ENCODE results near the gene TYMP. TPM values are rescaled to one million over a fixed set of nuclear protein-coding genes. Genes with fewer than 3 reads are reported as not detected.

TYMP gene
- total RNA-seq, 1 donor from 2014 or later: 3.3 TPM

DNA sequence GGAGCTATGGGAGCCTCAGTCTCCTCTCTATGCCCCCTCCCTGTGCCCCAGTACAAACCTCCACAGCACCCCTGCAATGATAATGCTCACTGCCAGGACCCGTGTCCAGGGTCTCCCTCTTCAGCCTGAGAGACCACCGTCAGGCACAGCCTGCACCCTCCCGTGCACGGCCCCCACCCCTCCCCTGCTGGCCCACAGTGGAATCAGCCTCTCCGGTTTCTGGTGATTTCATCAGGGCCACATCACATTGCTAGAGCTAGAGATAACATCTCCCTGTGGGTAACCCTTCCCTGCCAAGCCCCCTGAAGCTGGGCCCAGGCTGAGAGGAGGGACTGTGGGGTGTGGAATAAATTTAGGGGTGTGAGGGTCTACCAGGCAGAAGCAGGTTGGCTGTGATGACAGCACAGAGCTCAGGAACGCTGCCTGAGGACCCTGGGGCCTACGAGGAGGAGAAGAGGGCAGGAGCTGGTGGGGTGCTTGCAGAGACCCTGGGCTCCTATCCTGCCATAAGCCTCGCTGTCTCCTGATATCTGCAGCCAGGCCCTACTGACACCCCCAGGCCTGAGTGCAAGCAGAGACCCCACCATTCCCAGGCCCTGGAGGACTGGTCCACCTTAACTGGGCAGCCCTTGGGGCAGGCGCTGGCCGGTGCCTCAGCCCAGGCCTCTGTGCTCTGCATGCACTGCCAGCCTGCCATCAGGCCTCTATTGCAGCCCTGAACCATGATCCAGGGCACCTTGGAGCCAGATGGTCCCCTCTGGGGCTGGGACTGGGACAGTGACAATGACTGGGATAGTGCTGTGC, 15.9 kb upstream of the TYMP start, which contains the start of gene KLHDC7B:
TSS of gene KLHDC7B (plus strand) at position 378 of the 804 bp plus-strand sequence. CDS start at position 723, 345 bp downstream.
- H3K4me3 ChIP-seq (ENCODE audit: insufficient read depth, low read depth, low read length): no peak within 1 kb of the TSS
- DNase-seq (ENCODE audit: low read depth): no peak
- H3K79me2 ChIP-seq (ENCODE audit: insufficient read depth, low read length): no peaks in the 10 kb centered on the region
- H3K27ac Mint-ChIP-seq (ENCODE audit: unreplicated experiment): peak within 1 kb of the TSS; percentile 81
- TF ChIP-seq EZH2 (IDR thresholded peaks at IDR 0.05; ENCODE audit: insufficient read depth, low read length) (peak; percentile 0), CTCF (IDR thresholded peaks at IDR 0.05; ENCODE audit: insufficient read depth, low read depth, low read length) (no peak)
- H3K4me3 Mint-ChIP-seq (ENCODE audit: unreplicated experiment): no peak within 1 kb of the TSS
- no peak within 1 kb of the TSS for H3K4me2 ChIP-seq (ENCODE audit: low read length)
- H3K36me3 Mint-ChIP-seq (ENCODE audit: low read depth, unreplicated experiment): no peaks in the 10 kb centered on the region
- no peaks in the 10 kb centered on the region for H3K9me3 ChIP-seq (ENCODE audit: insufficient read depth, low read depth, low read length)
- H3K36me3 ChIP-seq (ENCODE audit: insufficient read depth, low read length): no peaks in the 10 kb centered on the region
- peaks cover 5% of the 10 kb centered on the region for H3K4me1 Mint-ChIP-seq (ENCODE audit: low read depth, unreplicated experiment)
- H3K27me3 ChIP-seq (ENCODE audit: insufficient read depth, low read length): peaks cover 20% of the 10 kb centered on the region
- H3K9me3 Mint-ChIP-seq (ENCODE audit: unreplicated experiment): no peaks in the 10 kb centered on the region
- peaks cover 21% of the 10 kb centered on the region for H3K27me3 Mint-ChIP-seq (ENCODE audit: low read depth, unreplicated experiment)
- H2AFZ ChIP-seq (ENCODE audit: low read depth, low read length): no peak within 1 kb of the TSS
- FAIRE-seq: no peak
- H3K9ac ChIP-seq (ENCODE audit: low read length): no peak within 1 kb of the TSS
- no peak within 1 kb of the TSS for H3K27ac ChIP-seq (ENCODE audit: low read depth, low read length)
- H4K20me1 ChIP-seq (ENCODE audit: insufficient read depth, low read length): no peaks in the 10 kb centered on the region
- H3K4me1 ChIP-seq (ENCODE audit: insufficient read depth, low read length): no peaks in the 10 kb centered on the region

DNA sequence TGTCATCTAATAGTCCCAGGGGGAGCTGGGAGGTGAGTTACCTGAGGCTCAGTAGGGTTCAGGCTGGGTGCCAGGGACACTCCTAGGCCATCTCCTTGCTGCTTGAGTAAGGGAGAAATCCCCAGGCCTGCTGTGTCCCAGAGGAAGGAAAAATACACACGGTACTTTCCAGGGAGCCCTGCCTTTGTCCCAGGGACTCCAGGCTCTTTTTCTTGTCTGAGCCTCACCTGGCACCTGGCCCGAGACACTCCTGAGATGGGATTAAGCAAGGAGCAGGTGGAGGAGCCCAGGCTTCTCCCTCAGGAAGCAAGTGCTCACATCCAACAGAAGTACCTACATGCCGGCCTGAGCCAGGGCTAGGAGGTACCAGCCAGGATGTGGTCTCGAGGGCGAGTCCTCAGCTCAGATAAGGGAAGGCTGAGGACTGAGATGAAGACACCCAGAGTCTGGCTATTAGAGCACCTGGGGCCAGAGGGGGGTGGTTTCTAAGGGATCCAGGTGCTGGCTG, 15.0 kb upstream of the TYMP start:
- DNase-seq (ENCODE audit: low read depth): no peak
- H3K4me1 Mint-ChIP-seq (ENCODE audit: low read depth, unreplicated experiment): peaks cover 5% of the 10 kb centered on the region
- H3K36me3 Mint-ChIP-seq (ENCODE audit: low read depth, unreplicated experiment): no peaks in the 10 kb centered on the region
- no peak for FAIRE-seq
- Histone ChIP-seq H3K9ac (ENCODE audit: low read length) (no peak overlapping the region), H4K20me1 (ENCODE audit: insufficient read depth, low read length) (no peaks in the 10 kb centered on the region), H3K9me3 (ENCODE audit: insufficient read depth, low read depth, low read length) (no peaks in the 10 kb centered on the region), H3K27ac (ENCODE audit: low read depth, low read length) (no peak overlapping the region), H2AFZ (ENCODE audit: low read depth, low read length) (no peak overlapping the region), H3K79me2 (ENCODE audit: insufficient read depth, low read length) (no peaks in the 10 kb centered on the region), H3K4me2 (ENCODE audit: low read length) (no peak overlapping the region), H3K36me3 (ENCODE audit: insufficient read depth, low read length) (no peaks in the 10 kb centered on the region), H3K27me3 (ENCODE audit: insufficient read depth, low read length) (peaks cover 14% of the 10 kb centered on the region), H3K4me3 (ENCODE audit: insufficient read depth, low read depth, low read length) (no peak overlapping the region), H3K4me1 (ENCODE audit: insufficient read depth, low read length) (peaks cover under 1% of the 10 kb centered on the region)
- no peaks in the 10 kb centered on the region for H3K9me3 Mint-ChIP-seq (ENCODE audit: unreplicated experiment)
- H3K4me3 Mint-ChIP-seq (ENCODE audit: unreplicated experiment): no peak overlapping the region
- peak overlapping the region; percentile 81 for H3K27ac Mint-ChIP-seq (ENCODE audit: unreplicated experiment)
- TF ChIP-seq EZH2 (IDR thresholded peaks at IDR 0.05; ENCODE audit: insufficient read depth, low read length) (no peak), CTCF (IDR thresholded peaks at IDR 0.05; ENCODE audit: insufficient read depth, low read depth, low read length) (no peak)
- peaks cover 12% of the 10 kb centered on the region for H3K27me3 Mint-ChIP-seq (ENCODE audit: low read depth, unreplicated experiment)
